Keratinocyte (primary cell): ENCODE measurements around the gene ARSI. TPM values are rescaled to one million over a fixed set of nuclear protein-coding genes. Genes with fewer than 3 reads are reported as not detected.

Experiments used
- DNase-seq: peaks from one replicate; pipeline ENCODE4 v3.0.0-alpha.2; 2011; ENCODE audit warnings: low read depth, missing footprints, low spot score
- FAIRE-seq: peaks from 2 replicates; lab custom pipeline; 2011; peaks lifted over from hg19 to GRCh38; lab: Jason Lieb, UNC
- H2AFZ ChIP-seq: 2 replicates; pipeline ENCODE4 v1.6.0; 2012; ENCODE audit warnings: low read length, control low read depth, inconsistent platforms; ENCODE audit not compliant: control insufficient read depth
- H3K27ac ChIP-seq: 2 replicates; pipeline ENCODE4 v1.5.1; 2011; ENCODE audit warnings: low read length; ENCODE audit not compliant: control insufficient read depth, insufficient read depth
- H3K27me3 ChIP-seq: 3 replicates; pipeline ENCODE4 v1.6.0; 2011; ENCODE audit warnings: low read length; ENCODE audit not compliant: control insufficient read depth, insufficient read depth; ENCODE audit errors: extremely low read depth
- H3K36me3 ChIP-seq, 2 experiments: 2 replicates in 1 of 2; 3 replicates in 1 of 2; pipeline ENCODE4 v1.5.1; 2011; ENCODE audit warnings: low read length in 2 of 2, mild to moderate bottlenecking in 1 of 2; ENCODE audit not compliant: control insufficient read depth in 2 of 2, insufficient read depth in 2 of 2; ENCODE audit errors: extremely low read depth in 1 of 2
- H3K4me1 ChIP-seq: 3 replicates; pipeline ENCODE4 v1.5.1; 2011; ENCODE audit warnings: low read length; ENCODE audit not compliant: control insufficient read depth, insufficient read depth; ENCODE audit errors: extremely low read depth
- H3K4me2 ChIP-seq: 3 replicates; pipeline ENCODE4 v1.6.0; 2011; ENCODE audit warnings: low read depth, low read length; ENCODE audit not compliant: control insufficient read depth, insufficient read depth; ENCODE audit errors: extremely low read depth
- H3K4me3 ChIP-seq, 3 experiments: fragments of 200-600 bp in 1 of 3; sonication (generic) in 1 of 3; 2 replicates in 2 of 3; 3 replicates in 1 of 3; pipeline ENCODE4 v1.5.1; 2011 to 2016; ENCODE audit warnings: low read length in 3 of 3, mild to moderate bottlenecking in 3 of 3, control low read depth in 2 of 3, inconsistent platforms in 1 of 3, low read depth in 1 of 3, mixed read lengths in 1 of 3, mixed run types in 1 of 3, moderate library complexity in 1 of 3; ENCODE audit not compliant: control insufficient read depth in 2 of 3, insufficient read depth in 2 of 3; ENCODE audit errors: extremely low read depth in 1 of 3
- H3K79me2 ChIP-seq: 2 replicates; pipeline ENCODE4 v1.6.0; 2012; ENCODE audit warnings: low read length; ENCODE audit not compliant: control insufficient read depth, insufficient read depth
- H3K9ac ChIP-seq: 3 replicates; pipeline ENCODE4 v1.6.0; 2011; ENCODE audit warnings: low read length; ENCODE audit not compliant: control insufficient read depth, insufficient read depth; ENCODE audit errors: extremely low read depth
- H3K9me1 ChIP-seq: 3 replicates; pipeline ENCODE4 v1.6.0; 2011; ENCODE audit warnings: low read length; ENCODE audit not compliant: control insufficient read depth, insufficient read depth; ENCODE audit errors: extremely low read depth
- H3K9me3 ChIP-seq: 2 replicates; pipeline ENCODE4 v1.5.1; 2012; ENCODE audit warnings: low read depth, low read length; ENCODE audit not compliant: control insufficient read depth
- H4K20me1 ChIP-seq: 3 replicates; pipeline ENCODE4 v1.6.0; 2011; ENCODE audit warnings: low read length; ENCODE audit not compliant: control insufficient read depth, insufficient read depth; ENCODE audit errors: extremely low read depth
- CTCF ChIP-seq, 3 experiments: IDR thresholded peaks in 1 of 3; conservative IDR thresholded peaks in 1 of 3; optimal IDR thresholded peaks in 1 of 3; 2 replicates in 2 of 3; 3 replicates in 1 of 3; pipeline versions ENCODE3 to v1.5.1; 2011; ENCODE audit warnings: low read length in 3 of 3, mild to moderate bottlenecking in 3 of 3, moderate library complexity in 2 of 3, control low read depth in 1 of 3, inconsistent platforms in 1 of 3; ENCODE audit not compliant: insufficient read depth in 2 of 3; ENCODE audit errors: extremely low read depth in 1 of 3
- EZH2 ChIP-seq: IDR thresholded peaks from one replicate; pipeline ENCODE4 v1.6.1; 2012; ENCODE audit warnings: inconsistent platforms, mild to moderate bottlenecking, low read length, moderate library complexity
- dilution Hi-C: fragments of 300-500 bp; cut with MboI; formaldehyde crosslinking; loops from one replicate; pipeline ENCODE4 v1.7.0; 2020; ENCODE audit warnings: low sequenced_read_pairs; ENCODE audit not compliant: extremely low pct_ligation_motif_present
- polyA plus RNA-seq, 5 experiments: library from polyadenylated mRNA; depleted of rRNA in 3 of 5; stranded (reverse) in 3 of 5; stranded (forward) in 1 of 5; unstranded in 1 of 5; fragments of >200 nt; gene quantifications; 1 replicate in 1 of 5; 2 replicates in 3 of 5; 3 replicates in 1 of 5; pipeline versions ENCODE4 v1.2.1 to v1.2.3, GENCODE V29; 2011 to 2012; ENCODE audit warnings: missing spikeins in 2 of 5, low read depth in 1 of 5, low replicate concordance in 1 of 5

The ARSI gene
- polyA plus RNA-seq, 1 donor (not counting 4 experiments of a cell fraction or from before 2014, with no cell fraction given), result 1.7 TPM

- TF ChIP-seq CTCF (optimal IDR thresholded peaks at IDR 0.05 in 1 of 3, IDR thresholded peaks at IDR 0.05 in 1 of 3, conservative IDR thresholded peaks at IDR 0.05 in 1 of 3; ENCODE audit: extremely low read depth in 1 of 3, insufficient read depth in 2 of 3, low read length in 3 of 3), result no peak
- TF ChIP-seq EZH2, result no peak
- Histone ChIP-seq H3K9me1 (no peaks in the 10 kb centered on the region), H3K36me3 (no peaks in the 10 kb centered on the region), H2AFZ (no peak overlapping the region), H3K27me3 (no peaks in the 10 kb centered on the region), H3K9ac (no peak overlapping the region), H3K4me1 (no peaks in the 10 kb centered on the region), H4K20me1 (no peaks in the 10 kb centered on the region), H3K79me2 (no peaks in the 10 kb centered on the region), H3K27ac (no peak overlapping the region), H3K4me3 (no peak overlapping the region), H3K4me2 (no peak overlapping the region), H3K9me3 (no peaks in the 10 kb centered on the region)
- FAIRE-seq (no peak), DNase-seq (no peak)
- dilution Hi-C loops, result no loop called here
Observed at GRCh38 chr5:150311015-150311692, 8.4 kb upstream of the ARSI start.

- Histone ChIP-seq H3K4me2 (no peak overlapping the region), H3K27ac (no peak overlapping the region), H3K9ac (no peak overlapping the region), H2AFZ (no peak overlapping the region), H4K20me1 (no peaks in the 10 kb centered on the region), H3K4me1 (no peaks in the 10 kb centered on the region), H3K27me3 (no peaks in the 10 kb centered on the region), H3K79me2 (no peaks in the 10 kb centered on the region), H3K9me3 (no peaks in the 10 kb centered on the region), H3K4me3 (no peak overlapping the region), H3K9me1 (no peaks in the 10 kb centered on the region), H3K36me3 (no peaks in the 10 kb centered on the region)
- dilution Hi-C loops, result no loop called here
- DNase-seq, result no peak
- TF ChIP-seq CTCF (optimal IDR thresholded peaks at IDR 0.05 in 1 of 3, IDR thresholded peaks at IDR 0.05 in 1 of 3, conservative IDR thresholded peaks at IDR 0.05 in 1 of 3; ENCODE audit: extremely low read depth in 1 of 3, insufficient read depth in 2 of 3, low read length in 3 of 3) (no peak), EZH2 (no peak)
- no peak for FAIRE-seq
Observed at GRCh38 chr5:150310246-150310645, 7.5 kb upstream of the ARSI start.
